GM12878 (cell line): Measurements from ENCODE around the gene COL27A1. TPM values are rescaled to one million over a fixed set of nuclear protein-coding genes. Genes with fewer than 3 reads are reported as not detected.

Experiments used
- ATAC-seq: fragments of 200-7000 bp; cut with Tn5 transposase; 3 replicates; pipeline ENCODE4 v1.9.1; 2020; ENCODE audit warnings: mild to moderate bottlenecking, moderate library complexity
- BruUV-seq: library from RNA; stranded (reverse); fragments of 400-500 nt; replicated peaks from 2 replicates; lab custom pipeline; 2021; lab: Mats Ljungman, UMichigan
- CTCF ChIA-PET: fragments of 300-600 bp; sonication (Branson Sonifier 250); formaldehyde crosslinking; extraction: SDS; loops from one replicate; lab custom pipeline; 2021; ENCODE audit warnings: inconsistent platforms; lab: Yijun Ruan, JAX
- POLR2A ChIA-PET: fragments of 350-600 bp; formaldehyde crosslinking; extraction: SDS; loops from one replicate; lab custom pipeline; 2021; ENCODE audit warnings: inconsistent platforms; lab: Charles Lee
- RAD21 ChIA-PET: fragments of 300-600 bp; sonication (Branson Sonifier 250); formaldehyde crosslinking; loops from one replicate; lab custom pipeline; 2023; ENCODE audit warnings: antibody characterized with exemption; ENCODE audit not compliant: unreplicated experiment; lab: Charles Lee
- SMC1A ChIA-PET: fragments of 300-600 bp; sonication (Branson Sonifier 250); formaldehyde crosslinking; loops from one replicate; lab custom pipeline; 2023; ENCODE audit not compliant: unreplicated experiment, uncharacterized antibody; lab: Charles Lee
- DNase-seq: peaks from one replicate; pipeline ENCODE4 v3.0.0-alpha.2; 2011; ENCODE audit warnings: low read depth, low spot score
- FAIRE-seq: peaks from 3 replicates; lab custom pipeline; 2011; peaks lifted over from hg19 to GRCh38; lab: Jason Lieb, UNC
- H2AFZ ChIP-seq: 2 replicates; pipeline ENCODE4 v1.6.0; 2011; ENCODE audit warnings: low read depth, low read length, control low read depth; ENCODE audit not compliant: control insufficient read depth
- H3K27ac ChIP-seq: 2 replicates; pipeline ENCODE4 v1.5.1; 2011; ENCODE audit warnings: control low read depth; ENCODE audit not compliant: control insufficient read depth, insufficient read depth
- H3K27me3 ChIP-seq, 2 experiments: replicated peaks in 1 of 2; 2 replicates each; pipeline versions ENCODE4 v1.6.0 to v1.6.1; 2011; ENCODE audit warnings: low read length in 1 of 2; ENCODE audit not compliant: control insufficient read depth in 2 of 2, insufficient read depth in 2 of 2
- H3K36me3 ChIP-seq, 2 experiments: 2 replicates each; pipeline ENCODE4 v1.5.1; 2011; ENCODE audit warnings: low read length in 1 of 2; ENCODE audit not compliant: control insufficient read depth in 2 of 2, insufficient read depth in 2 of 2
- H3K4me1 ChIP-seq: 2 replicates; pipeline ENCODE4 v1.6.1; 2011; ENCODE audit warnings: mild to moderate bottlenecking, low read length, moderate library complexity, mixed read lengths; ENCODE audit not compliant: control insufficient read depth, insufficient read depth
- H3K4me2 ChIP-seq: 2 replicates; pipeline ENCODE4 v1.6.0; 2011; ENCODE audit warnings: control low read depth; ENCODE audit not compliant: control insufficient read depth, insufficient read depth
- H3K4me3 ChIP-seq: fragments of 200-600 bp; sonication (generic); 2 replicates; pipeline ENCODE4 v1.5.1; 2016
- H3K79me2 ChIP-seq: 2 replicates; pipeline ENCODE4 v1.6.0; 2011; ENCODE audit warnings: low read length; ENCODE audit not compliant: control insufficient read depth, insufficient read depth
- H3K9ac ChIP-seq: 2 replicates; pipeline ENCODE4 v1.8.0; 2011; ENCODE audit warnings: low read length, control low read depth, mixed read lengths; ENCODE audit not compliant: control insufficient read depth, insufficient read depth
- H3K9me3 ChIP-seq: replicated peaks from 3 replicates; pipeline ENCODE4 v1.5.1; 2011; ENCODE audit warnings: mild to moderate bottlenecking, low read length; ENCODE audit not compliant: control insufficient read depth, insufficient read depth
- H4K20me1 ChIP-seq: 2 replicates; pipeline ENCODE4 v1.6.0; 2011; ENCODE audit not compliant: control insufficient read depth, insufficient read depth
- ATF7 ChIP-seq: fragments of 450-650 bp; IDR thresholded peaks from 2 replicates; pipeline ENCODE4 v1.6.1; 2016; ENCODE audit warnings: low read depth, mild to moderate bottlenecking
- BHLHE40 ChIP-seq, 2 experiments: fragments of 450-650 bp in 1 of 2; IDR thresholded peaks; 2 replicates each; pipeline ENCODE4 v1.6.1; 2011 to 2017; ENCODE audit warnings: low read depth in 2 of 2, borderline replicate concordance in 1 of 2, improper control_type of control experiment in 1 of 2, low read length in 1 of 2, mild to moderate bottlenecking in 1 of 2
- CTCF ChIP-seq, 3 experiments: IDR thresholded peaks in 2 of 3; conservative IDR thresholded peaks in 1 of 3; 2 replicates each; pipeline ENCODE4 v1.5.1; 2011; ENCODE audit warnings: low read depth in 3 of 3, low read length in 3 of 3, mild to moderate bottlenecking in 3 of 3, control low read depth in 2 of 3, moderate library complexity in 2 of 3, inconsistent platforms in 1 of 3, mixed read lengths in 1 of 3; ENCODE audit not compliant: control insufficient read depth in 2 of 3, insufficient read depth in 1 of 3; ENCODE audit errors: extremely low read depth in 1 of 3
- NBN ChIP-seq: fragments of 450-650 bp; IDR thresholded peaks from 2 replicates; pipeline ENCODE4 v1.6.1; 2016
- POLR2AphosphoS2 ChIP-seq: IDR thresholded peaks from 2 replicates; pipeline ENCODE4 v1.6.1; 2011; ENCODE audit warnings: low read depth, mild to moderate bottlenecking, low read length, improper control_type of control experiment, moderate library complexity
- POU2F2 ChIP-seq: IDR thresholded peaks from 3 replicates; pipeline ENCODE4 v1.6.1; 2011; ENCODE audit warnings: low read depth, mild to moderate bottlenecking, low read length, borderline replicate concordance
- RAD21 ChIP-seq: IDR thresholded peaks from 2 replicates; pipeline ENCODE4 v1.6.1; 2011; ENCODE audit warnings: mild to moderate bottlenecking, low read depth, low read length, moderate library complexity; ENCODE audit not compliant: insufficient read depth
- RELA ChIP-seq: fragments of 450-650 bp; IDR thresholded peaks from 2 replicates; pipeline ENCODE4 v1.8.0; 2014; ENCODE audit warnings: borderline replicate concordance; ENCODE audit not compliant: partially characterized antibody
- RUNX3 ChIP-seq: IDR thresholded peaks from 2 replicates; pipeline ENCODE4 v1.6.1; 2012; ENCODE audit warnings: low read length, inconsistent platforms
- STAT1 ChIP-seq: fragments of 450-650 bp; conservative IDR thresholded peaks from 2 replicates; pipeline ENCODE4 v1.6.1; 2014; ENCODE audit warnings: antibody characterized with exemption, mild to moderate bottlenecking
- STAT3 ChIP-seq: IDR thresholded peaks from 2 replicates; pipeline ENCODE4 v1.6.1; 2011; ENCODE audit warnings: low read depth, low read length, improper control_type of control experiment
- WRNIP1 ChIP-seq: IDR thresholded peaks from 2 replicates; pipeline ENCODE4 v1.6.1; 2011; ENCODE audit warnings: low read depth, low read length, improper control_type of control experiment, borderline replicate concordance
- ZSCAN29 ChIP-seq: fragments of 450-650 bp; IDR thresholded peaks from 2 replicates; pipeline ENCODE4 v1.6.1; 2017; ENCODE audit warnings: mild to moderate bottlenecking, moderate library complexity
- WGBS: methylation state at CpG from one replicate; pipeline ENCODE4 v1.1.6; 2016; ENCODE audit warnings: low lambda C conversion rate; ENCODE audit not compliant: insufficient replicate concordance, insufficient coverage; ENCODE audit errors: missing lambda C conversion rate; 5-methylcytosine and 5-hydroxymethylcytosine counted together
- in situ Hi-C: fragments of 300-500 bp; cut with MboI; formaldehyde crosslinking; loops from 9 replicates; pipeline ENCODE4 v1.14.3; 2018; ENCODE audit warnings: mixed read lengths
- intact Hi-C: fragments of 100-400 bp; cut with micrococcal nuclease; formaldehyde crosslinking; loops from one replicate; pipeline ENCODE4 v1.14.2; 2022; ENCODE audit not compliant: unreplicated experiment
- polyA plus RNA-seq, 11 experiments: library from polyadenylated mRNA; depleted of rRNA in 4 of 11; unstranded in 6 of 11; stranded (reverse) in 5 of 11; fragments of >200 nt; fragmentation: Nextera tagmentation in 4 of 11; fragmentation: Illumina TruSeq in 1 of 11; extraction: Ambion mirVana in 4 of 11; extraction: Trizol in 1 of 11; gene quantifications; 1 replicate in 1 of 11; 2 replicates in 10 of 11; pipeline versions ENCODE4 v1.2.1 to v1.2.3, GENCODE V29; 2011 to 2016; ENCODE audit warnings: inconsistent platforms in 2 of 11, missing spikeins in 2 of 11, low read depth in 1 of 11
- total RNA-seq, 4 experiments: library from RNA; depleted of rRNA in 3 of 4; stranded (reverse); fragments of >200 nt in 3 of 4; fragmentation: Illumina TruSeq in 1 of 4; extraction: Trizol in 1 of 4; gene quantifications; 2 replicates each; pipeline versions ENCODE4 v1.2.1 to v1.2.3, GENCODE V29; 2013 to 2021
- TF ChIP-seq, protein P1 (sequence below): fragments of 450-650 bp; IDR thresholded peaks from 2 replicates; pipeline ENCODE4 v1.6.1; 2017; ENCODE audit warnings: mild to moderate bottlenecking
- TF ChIP-seq, protein P2 (sequence below): fragments of 450-650 bp; IDR thresholded peaks from 2 replicates; pipeline ENCODE4 v1.6.1; 2017; ENCODE audit warnings: mild to moderate bottlenecking, low read depth, inconsistent platforms; ENCODE audit not compliant: poor library complexity, severe bottlenecking

The COL27A1 gene
- total and polyA plus RNA-seq, 10 of the 15 experiments (the other 5 are each of a cell fraction or from before 2014, with no cell fraction given) = 0.10 TPM; not detected in 9

DNA sequence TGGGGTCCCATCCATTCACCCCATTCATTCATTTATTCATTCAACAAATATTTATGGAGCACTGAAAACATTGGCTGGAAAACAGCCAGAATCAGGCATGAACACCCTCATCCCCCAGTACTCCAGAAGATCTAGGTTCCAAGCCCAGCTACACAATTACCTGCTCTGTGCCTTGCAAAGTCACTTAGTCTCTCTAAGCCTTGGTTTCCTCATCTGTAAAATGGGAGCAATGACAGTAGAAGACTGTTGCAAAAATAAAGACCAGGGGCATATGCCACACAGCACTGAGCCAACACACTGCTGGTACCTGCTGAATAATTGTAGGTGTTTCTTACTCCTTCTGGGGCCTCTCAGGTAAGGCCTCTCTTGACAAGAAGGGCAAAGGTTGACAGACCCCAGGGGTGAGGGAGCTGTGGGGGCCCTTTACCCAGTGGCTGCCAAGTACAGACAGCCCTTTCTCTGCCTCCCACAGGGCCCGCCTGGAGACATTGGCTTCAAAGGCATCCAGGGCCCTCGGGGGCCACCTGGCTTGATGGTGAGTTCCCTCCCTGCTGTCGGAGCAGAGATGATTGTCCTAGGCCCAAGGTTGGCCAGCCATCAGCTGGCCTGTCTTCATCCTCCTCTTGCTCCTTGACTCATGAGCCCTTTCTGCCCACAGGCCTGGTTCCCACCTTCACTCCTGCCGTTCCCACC, 145.0 kb downstream of the COL27A1 start (continued):
- TF ChIP-seq, protein P1, sequence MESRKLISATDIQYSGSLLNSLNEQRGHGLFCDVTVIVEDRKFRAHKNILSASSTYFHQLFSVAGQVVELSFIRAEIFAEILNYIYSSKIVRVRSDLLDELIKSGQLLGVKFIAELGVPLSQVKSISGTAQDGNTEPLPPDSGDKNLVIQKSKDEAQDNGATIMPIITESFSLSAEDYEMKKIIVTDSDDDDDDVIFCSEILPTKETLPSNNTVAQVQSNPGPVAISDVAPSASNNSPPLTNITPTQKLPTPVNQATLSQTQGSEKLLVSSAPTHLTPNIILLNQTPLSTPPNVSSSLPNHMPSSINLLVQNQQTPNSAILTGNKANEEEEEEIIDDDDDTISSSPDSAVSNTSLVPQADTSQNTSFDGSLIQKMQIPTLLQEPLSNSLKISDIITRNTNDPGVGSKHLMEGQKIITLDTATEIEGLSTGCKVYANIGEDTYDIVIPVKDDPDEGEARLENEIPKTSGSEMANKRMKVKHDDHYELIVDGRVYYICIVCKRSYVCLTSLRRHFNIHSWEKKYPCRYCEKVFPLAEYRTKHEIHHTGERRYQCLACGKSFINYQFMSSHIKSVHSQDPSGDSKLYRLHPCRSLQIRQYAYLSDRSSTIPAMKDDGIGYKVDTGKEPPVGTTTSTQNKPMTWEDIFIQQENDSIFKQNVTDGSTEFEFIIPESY = no peak
- no peak for TF ChIP-seq ZSCAN29
- no peak for TF ChIP-seq STAT3

GRCh38 chr9:114300846-114301797, 145.8 kb downstream of the COL27A1 start:
- H4K20me1 ChIP-seq = 0 out of 2 replicates have a peak, but pooled peaks cover 3% of the 10 kb centered on the region
- no peak for FAIRE-seq
- TF ChIP-seq RUNX3 = no peak
- no peak for TF ChIP-seq BHLHE40 (IDR thresholded peaks at IDR 0.05; ENCODE audit: borderline replicate concordance in 1 of 2, low read depth in 2 of 2, low read length in 1 of 2)
- TF ChIP-seq, protein P2, sequence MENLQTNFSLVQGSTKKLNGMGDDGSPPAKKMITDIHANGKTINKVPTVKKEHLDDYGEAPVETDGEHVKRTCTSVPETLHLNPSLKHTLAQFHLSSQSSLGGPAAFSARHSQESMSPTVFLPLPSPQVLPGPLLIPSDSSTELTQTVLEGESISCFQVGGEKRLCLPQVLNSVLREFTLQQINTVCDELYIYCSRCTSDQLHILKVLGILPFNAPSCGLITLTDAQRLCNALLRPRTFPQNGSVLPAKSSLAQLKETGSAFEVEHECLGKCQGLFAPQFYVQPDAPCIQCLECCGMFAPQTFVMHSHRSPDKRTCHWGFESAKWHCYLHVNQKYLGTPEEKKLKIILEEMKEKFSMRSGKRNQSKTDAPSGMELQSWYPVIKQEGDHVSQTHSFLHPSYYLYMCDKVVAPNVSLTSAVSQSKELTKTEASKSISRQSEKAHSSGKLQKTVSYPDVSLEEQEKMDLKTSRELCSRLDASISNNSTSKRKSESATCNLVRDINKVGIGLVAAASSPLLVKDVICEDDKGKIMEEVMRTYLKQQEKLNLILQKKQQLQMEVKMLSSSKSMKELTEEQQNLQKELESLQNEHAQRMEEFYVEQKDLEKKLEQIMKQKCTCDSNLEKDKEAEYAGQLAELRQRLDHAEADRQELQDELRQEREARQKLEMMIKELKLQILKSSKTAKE = no peak
- TF ChIP-seq POLR2AphosphoS2 = no peak
- TF ChIP-seq STAT1 = no peak
- no peak for TF ChIP-seq RAD21
- no peak for TF ChIP-seq POU2F2
- TF ChIP-seq WRNIP1 = no peak
- TF ChIP-seq RELA = no peak
- TF ChIP-seq NBN = no peak
- no peak for TF ChIP-seq ATF7
- TF ChIP-seq CTCF (IDR thresholded peaks at IDR 0.05 in 2 of 3, conservative IDR thresholded peaks at IDR 0.05 in 1 of 3; ENCODE audit: control insufficient read depth in 2 of 3, extremely low read depth in 1 of 3, insufficient read depth in 1 of 3, low read depth in 3 of 3, low read length in 3 of 3) = no peak

More at GRCh38 chr9:114300846-114301797, 145.8 kb downstream of the COL27A1 start:
- Histone ChIP-seq H3K9ac (no peak overlapping the region), H3K4me1 (no peaks in the 10 kb centered on the region), H3K27me3 (peaks cover 0 to 8% of the 10 kb centered on the region in 2 experiments; a peak in 2 of 4 replicates), H3K27ac (no peak overlapping the region), H3K79me2 (no peaks in the 10 kb centered on the region), H2AFZ (no peak overlapping the region), H3K4me3 (no peak overlapping the region), H3K9me3 (no peaks in the 10 kb centered on the region), H3K36me3 (no peaks in the 10 kb centered on the region), H3K4me2 (no peak overlapping the region)
- in situ Hi-C loops = no loop called here
- ChIA-PET POLR2A (no interaction called here), CTCF (no interaction called here), SMC1A (no interaction called here), RAD21 (no interaction called here)
- intact Hi-C loops = no loop called here
- DNase-seq = no peak
- ATAC-seq = no peak
- BruUV-seq = no TSS peak
- 46% methylated on average over 25 of the region's 31 CpGs for WGBS
